ENCODE results near the gene PPP6R1. TPM values are rescaled to one million over a fixed set of nuclear protein-coding genes. Genes with fewer than 3 reads are reported as not detected.

The PPP6R1 gene
- total RNA-seq, 1 experiment from 2014 or later, result 172 TPM

- H3K36me3 ChIP-seq (ENCODE audit: control insufficient read depth, insufficient read depth, low read length), result peaks cover 21% of the 10 kb centered on the region; the same call in 1 of the 2 replicates
- H3K27ac ChIP-seq (ENCODE audit: low read length), result no peak overlapping the region
- intact Hi-C loops (cut with micrococcal nuclease; ENCODE audit: unreplicated experiment), result no loop called here
- H3K4me1 ChIP-seq (ENCODE audit: control insufficient read depth, insufficient read depth, low read length), result no peaks in the 10 kb centered on the region
- no TSS peak for BruUV-seq (replicated peaks)
- no peaks in the 10 kb centered on the region for H3K9me3 ChIP-seq (ENCODE audit: control insufficient read depth, insufficient read depth, low read depth, low read length)
- H3K4me3 ChIP-seq (ENCODE audit: low read depth in 2 of 2, low read length in 2 of 2), result no peak overlapping the region
- no peak for TF ChIP-seq REST (IDR thresholded peaks at IDR 0.05; ENCODE audit: insufficient read depth in 1 of 2, low read depth in 2 of 2, low read length in 1 of 2)
- TF ChIP-seq CTCF (IDR thresholded peaks at IDR 0.05), result no peak
- TF ChIP-seq POLR2AphosphoS5 (IDR thresholded peaks at IDR 0.05; ENCODE audit: low read depth, low read length), result no peak
- TF ChIP-seq TCF7L2 (IDR thresholded peaks at IDR 0.05; ENCODE audit: low read depth, low read length), result no peak
- TF ChIP-seq SIN3A (IDR thresholded peaks at IDR 0.05; ENCODE audit: borderline replicate concordance, insufficient read depth, low read depth, low read length), result no peak
- ChIA-PET CTCF (no interaction called here), POLR2A (no interaction called here)
- ATAC-seq, result 0 out of 2 replicates have a peak, but pooled peaks have one; percentile 9
- in situ Hi-C loops (cut with HindIII; ENCODE audit: low pct_unique_long_range_greater_than_20kb, low sequenced_read_pairs), result no loop called here
- no peak for DNase-seq (ENCODE audit: low read depth, low spot score)
- H3K27me3 ChIP-seq (ENCODE audit: control insufficient read depth, insufficient read depth, low read length), result no peaks in the 10 kb centered on the region
Observed at GRCh38 chr19:55241143-55241934, 17.5 kb downstream of the PPP6R1 start.

- Histone ChIP-seq H3K27me3 (ENCODE audit: control insufficient read depth, insufficient read depth, low read length) (no peaks in the 10 kb centered on the region), H3K4me3 (ENCODE audit: low read depth in 2 of 2, low read length in 2 of 2) (no peak overlapping the region), H3K36me3 (ENCODE audit: control insufficient read depth, insufficient read depth, low read length) (peaks cover 19% of the 10 kb centered on the region; the same call in 1 of the 2 replicates), H3K27ac (ENCODE audit: low read length) (no peak overlapping the region), H3K4me1 (ENCODE audit: control insufficient read depth, insufficient read depth, low read length) (no peaks in the 10 kb centered on the region), H3K9me3 (ENCODE audit: control insufficient read depth, insufficient read depth, low read depth, low read length) (no peaks in the 10 kb centered on the region)
- TF ChIP-seq POLR2AphosphoS5 (IDR thresholded peaks at IDR 0.05; ENCODE audit: low read depth, low read length) (no peak), TCF7L2 (IDR thresholded peaks at IDR 0.05; ENCODE audit: low read depth, low read length) (no peak), REST (IDR thresholded peaks at IDR 0.05; ENCODE audit: insufficient read depth in 1 of 2, low read depth in 2 of 2, low read length in 1 of 2) (no peak), CTCF (IDR thresholded peaks at IDR 0.05) (no peak), SIN3A (IDR thresholded peaks at IDR 0.05; ENCODE audit: borderline replicate concordance, insufficient read depth, low read depth, low read length) (no peak)
- in situ Hi-C loops (cut with HindIII; ENCODE audit: low pct_unique_long_range_greater_than_20kb, low sequenced_read_pairs), result no loop called here
- ChIA-PET POLR2A (no interaction called here), CTCF (no interaction called here)
- intact Hi-C loops (cut with micrococcal nuclease; ENCODE audit: unreplicated experiment), result no loop called here
- DNase-seq (ENCODE audit: low read depth, low spot score), result no peak
- BruUV-seq (replicated peaks), result no TSS peak
- no peak for ATAC-seq
Observed at GRCh38 chr19:55240713-55241020, 18.1 kb downstream of the PPP6R1 start.

Data from Panc1 (cell line).